AG04450 (cell line): ENCODE measurements around the gene GCHFR. TPM values are rescaled to one million over a fixed set of nuclear protein-coding genes. Genes with fewer than 3 reads are reported as not detected.
A peak's percentile ranks its signal among the peaks of the same experiment; 100 is the strongest.

Experiments used
- CTCF ChIA-PET: fragments of 300-600, 350-600 bp; formaldehyde crosslinking; extraction: SDS; loops from one replicate; lab custom pipeline; 2022; ENCODE audit warnings: antibody characterized with exemption, inconsistent platforms; lab: Charles Lee
- POLR2A ChIA-PET: fragments of 350-600 bp; formaldehyde crosslinking; extraction: SDS; loops from one replicate; lab custom pipeline; 2021; ENCODE audit warnings: antibody characterized with exemption, inconsistent platforms; lab: Yijun Ruan, JAX
- DNase-seq: peaks from one replicate; pipeline ENCODE4 v3.0.0-alpha.2; 2011; ENCODE audit warnings: low read depth, low spot score
- H3K27ac ChIP-seq: one replicate; pipeline ENCODE4 v1.5.1; 2012; ENCODE audit warnings: low read depth, low read length, control low read depth
- H3K27me3 ChIP-seq: one replicate; pipeline ENCODE4 v1.6.0; 2012; ENCODE audit warnings: low read length; ENCODE audit not compliant: control insufficient read depth, insufficient read depth
- H3K4me3 ChIP-seq: 2 replicates; pipeline ENCODE4 v1.5.1; 2011; ENCODE audit warnings: mild to moderate bottlenecking, low read depth, low read length, control low read depth
- H3K9me3 ChIP-seq: 2 replicates; pipeline ENCODE4 v1.5.1; 2012; ENCODE audit warnings: low read length; ENCODE audit not compliant: control insufficient read depth, insufficient read depth
- CTCF ChIP-seq: IDR thresholded peaks from 2 replicates; pipeline ENCODE4 v1.5.1; 2011; ENCODE audit warnings: low read depth, low read length, control low read depth, inconsistent platforms
- polyA plus RNA-seq: library from polyadenylated mRNA; depleted of rRNA; stranded (reverse); fragments of >200 nt; gene quantifications from 2 replicates; pipeline ENCODE4 v1.2.3, GENCODE V29; 2011

The GCHFR gene
- polyA plus RNA-seq, 1 experiment, result 4.2 TPM

GRCh38 chr15:40755812-40756208 lies 8.1 kb upstream of the GCHFR start:
- no peak overlapping the region for H3K27ac ChIP-seq
- POLR2A ChIA-PET, result no interaction called here
- peaks cover 1% of the 10 kb centered on the region for H3K27me3 ChIP-seq
- TF ChIP-seq CTCF, result no peak
- H3K4me3 ChIP-seq, result no peak overlapping the region
- no peaks in the 10 kb centered on the region; the same call in 1 of the 2 replicates for H3K9me3 ChIP-seq
- DNase-seq, result no peak
- CTCF ChIA-PET, result no interaction called here

DNA sequence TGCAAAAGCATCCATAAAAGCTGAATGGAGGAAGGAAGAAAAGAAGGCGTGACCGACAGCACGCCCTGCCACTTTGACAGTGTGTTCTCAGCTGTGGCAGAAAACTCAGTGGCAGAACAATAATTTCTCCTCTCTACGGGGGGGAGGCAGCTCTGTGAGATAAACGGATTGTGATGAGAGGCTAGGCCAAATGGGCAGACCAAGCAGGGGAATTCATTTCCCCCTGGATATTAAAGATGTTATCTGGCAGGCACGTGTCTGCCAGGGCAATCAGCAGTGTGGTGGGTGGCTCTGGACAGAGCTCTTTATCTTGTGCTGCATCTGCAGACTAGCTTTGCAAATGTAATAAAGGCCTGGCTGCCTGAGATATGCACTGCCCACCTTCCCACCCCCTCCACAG lies 6.9 kb upstream of the GCHFR start:
- peaks cover 4% of the 10 kb centered on the region for H3K27me3 ChIP-seq
- no peak for TF ChIP-seq CTCF
- H3K27ac ChIP-seq, result no peak overlapping the region
- CTCF ChIA-PET, result interaction anchor here (0.6 to 1.0 kb wide), 2 partner anchors 101 to 135 kb away, joined by 3 to 4 read pairs; no protein-coding TSS in a partner anchor
- no peak for DNase-seq
- H3K4me3 ChIP-seq, result no peak overlapping the region
- no peaks in the 10 kb centered on the region; the same call in 1 of the 2 replicates for H3K9me3 ChIP-seq
- POLR2A ChIA-PET, result no interaction called here

- Histone ChIP-seq H3K27me3 (peaks cover 4% of the 10 kb centered on the region), H3K27ac (no peak overlapping the region), H3K4me3 (no peak overlapping the region), H3K9me3 (no peaks in the 10 kb centered on the region; the same call in 1 of the 2 replicates)
- no peak for DNase-seq
- no peak for TF ChIP-seq CTCF
- ChIA-PET POLR2A (no interaction called here), CTCF (no interaction called here)
Measured at GRCh38 chr15:40759961-40760360, 3.9 kb upstream of the GCHFR start.

DNA sequence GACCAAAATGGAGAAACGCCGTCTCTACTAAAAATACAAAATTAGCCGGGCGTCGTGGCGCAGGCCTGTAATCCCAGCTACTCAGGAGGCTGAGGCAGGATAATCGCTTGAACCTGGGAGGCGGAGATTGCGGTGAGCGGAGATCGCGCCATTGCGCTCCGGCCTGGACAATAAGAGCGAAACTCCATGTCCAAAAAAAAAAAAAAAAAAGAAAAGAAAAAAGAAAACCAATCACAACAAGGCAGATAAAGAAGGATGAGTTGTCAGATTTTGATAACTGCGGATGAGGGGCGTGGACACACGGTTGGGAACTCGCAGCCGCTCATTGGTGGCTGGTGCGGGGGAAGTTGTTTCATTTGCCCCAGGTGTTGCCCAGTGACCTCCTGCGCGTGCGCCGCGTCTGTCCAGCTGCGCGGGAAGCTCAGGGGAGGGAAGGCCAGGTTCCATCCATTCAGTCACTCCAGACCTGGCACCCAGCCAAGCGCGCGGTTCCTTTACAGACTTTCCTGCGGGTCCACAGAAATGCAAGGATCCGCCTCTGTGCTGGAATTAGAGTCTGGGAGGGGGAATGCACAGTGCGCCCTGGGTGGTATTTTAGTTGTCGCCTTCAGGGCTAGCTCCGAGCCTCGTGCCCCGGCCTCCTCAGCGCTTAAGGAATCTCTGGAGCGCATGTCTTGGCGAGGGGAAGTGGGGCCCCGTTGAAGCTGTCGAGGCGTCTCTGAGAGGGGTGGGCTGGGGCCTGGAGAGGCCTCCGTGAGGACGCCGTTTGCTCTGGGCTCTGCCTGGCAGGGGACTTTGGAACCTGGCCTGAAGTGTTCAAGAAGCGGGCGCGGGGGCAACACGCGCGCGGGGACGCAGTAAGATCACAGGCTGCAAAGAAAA lies 708 bp upstream of the GCHFR start:
- H3K27ac ChIP-seq, result no peak overlapping the region
- no peaks in the 10 kb centered on the region; the same call in 1 of the 2 replicates for H3K9me3 ChIP-seq
- POLR2A ChIA-PET, result interaction anchor here (1.3 kb wide), 1 partner anchor 69 kb away, joined by 3 read pairs; the partner anchor contains the start of gene RAD51
- no peak for DNase-seq
- TF ChIP-seq CTCF, result no peak
- peaks cover 4% of the 10 kb centered on the region for H3K27me3 ChIP-seq
- peak overlapping the region; percentile 61 for H3K4me3 ChIP-seq
- CTCF ChIA-PET, result no interaction called here

DNA sequence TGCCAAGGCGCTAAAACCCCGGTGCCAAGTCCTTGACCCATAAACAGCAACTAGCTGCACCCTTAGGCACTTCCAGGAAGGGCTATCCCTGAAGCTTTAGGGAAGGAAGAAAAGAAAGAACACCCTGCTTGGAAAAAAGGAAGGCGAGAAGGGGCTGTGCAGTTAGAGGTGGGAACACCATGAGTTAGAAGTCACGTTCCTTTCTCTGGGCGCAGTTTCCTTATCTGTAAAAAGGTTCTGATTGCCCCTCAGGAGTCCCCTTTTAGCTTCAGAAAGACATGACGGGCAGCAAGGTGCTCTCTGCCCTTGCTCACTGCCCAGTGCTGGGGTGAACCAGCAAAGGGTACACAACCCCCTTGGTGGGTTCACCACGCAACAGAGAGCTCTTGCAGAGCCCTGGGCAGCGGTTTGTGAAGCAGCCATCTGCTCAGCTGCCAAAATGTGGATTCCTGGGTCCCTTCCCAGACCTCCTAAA lies 798 bp downstream of the GCHFR start:
- Histone ChIP-seq H3K27ac (peak overlapping the region; percentile 57), H3K9me3 (no peaks in the 10 kb centered on the region; the same call in 1 of the 2 replicates), H3K4me3 (peak overlapping the region; percentile 61), H3K27me3 (peaks cover 4% of the 10 kb centered on the region)
- no peak for TF ChIP-seq CTCF
- ChIA-PET POLR2A (interaction anchor here (0.6 to 1.4 kb wide), 3 partner anchors 55 to 465 kb away, joined by 4 to 5 read pairs (median 5); partner anchors contain the start of gene VPS18), CTCF (interaction anchor here (1.0 to 1.5 kb wide), 2 partner anchors 86 to 95 kb away, joined by 3 to 5 read pairs; no protein-coding TSS in a partner anchor)
- DNase-seq, result no peak
